T-helper 22 cell (primary cell): ENCODE data around the gene UQCC2.

Experiments used
- DNase-seq: peaks from one replicate; pipeline ENCODE4 v3.0.0-alpha.2; 2020; ENCODE audit warnings: low read depth

UQCC2 gene

GRCh38 chr6:33725222-33725621 is 13.7 kb upstream of the UQCC2 start:
- no peak for DNase-seq

GRCh38 chr6:33724102-33725023 is 12.9 kb upstream of the UQCC2 start:
- DNase-seq = no peak

GRCh38 chr6:33723371-33724085 is 12.0 kb upstream of the UQCC2 start:
- no peak for DNase-seq

GRCh38 chr6:33722103-33722623 is 10.7 kb upstream of the UQCC2 start:
- DNase-seq = no peak

- no peak for DNase-seq
Observed at GRCh38 chr6:33721508-33721907, 10.0 kb upstream of the UQCC2 start.

- no peak for DNase-seq
Observed at GRCh38 chr6:33720998-33721397, 9.5 kb upstream of the UQCC2 start.

GRCh38 chr6:33719326-33719987 is 8.0 kb upstream of the UQCC2 start:
- no peak for DNase-seq

- no peak for DNase-seq
Observed at GRCh38 chr6:33718713-33719112, 7.2 kb upstream of the UQCC2 start.

GRCh38 chr6:33717934-33718455 is 6.5 kb upstream of the UQCC2 start:
- no peak for DNase-seq

GRCh38 chr6:33716890-33717632 is 5.6 kb upstream of the UQCC2 start:
- no peak for DNase-seq

GRCh38 chr6:33716379-33716778 is 4.9 kb upstream of the UQCC2 start:
- no peak for DNase-seq

GRCh38 chr6:33714385-33715040 is 3.0 kb upstream of the UQCC2 start:
- DNase-seq = no peak

GRCh38 chr6:33713786-33714185 is 2.3 kb upstream of the UQCC2 start:
- no peak for DNase-seq

- DNase-seq = no peak
Observed at GRCh38 chr6:33712914-33713313, 1.4 kb upstream of the UQCC2 start.

GRCh38 chr6:33710296-33711121 is 991 bp downstream of the UQCC2 start:
- no peak for DNase-seq

GRCh38 chr6:33709605-33710295 is 1.8 kb downstream of the UQCC2 start:
- no peak for DNase-seq

GRCh38 chr6:33708516-33709204 is 2.8 kb downstream of the UQCC2 start:
- DNase-seq = no peak

GRCh38 chr6:33707771-33708170 is 3.7 kb downstream of the UQCC2 start:
- DNase-seq = no peak
